NCI-H226 (cell line): ENCODE results near the gene ZNF664.
A peak's percentile ranks its signal among the peaks of the same experiment; 100 is the strongest.

Source experiments
- DNase-seq: peaks from one replicate; pipeline ENCODE4 v3.0.0-alpha.2; 2015

Gene ZNF664

GRCh38 chr12:124013073-124013472 is 40.1 kb downstream of the ZNF664 start:
- DNase-seq, result no peak

GRCh38 chr12:124015494-124016461 is 42.8 kb downstream of the ZNF664 start:
- DNase-seq, result no peak

GRCh38 chr12:124017064-124017463 is 44.0 kb downstream of the ZNF664 start:
- no peak for DNase-seq

GRCh38 chr12:124018539-124018938 is 45.5 kb downstream of the ZNF664 start:
- no peak for DNase-seq

- DNase-seq, result no peak
Observed at GRCh38 chr12:124019115-124019514, 46.1 kb downstream of the ZNF664 start.

- no peak for DNase-seq
Observed at GRCh38 chr12:124020514-124020949, 47.5 kb downstream of the ZNF664 start.

- no peak for DNase-seq
Observed at GRCh38 chr12:124021007-124021406, 48.0 kb downstream of the ZNF664 start.

- no peak for DNase-seq
Observed at GRCh38 chr12:124022161-124022560, 49.1 kb downstream of the ZNF664 start.

- DNase-seq, result no peak
Observed at GRCh38 chr12:124024263-124024678, 51.3 kb downstream of the ZNF664 start.

- no peak for DNase-seq
Observed at GRCh38 chr12:124024776-124025175, 51.8 kb downstream of the ZNF664 start.

GRCh38 chr12:124025661-124026060 is 52.6 kb downstream of the ZNF664 start:
- no peak for DNase-seq

GRCh38 chr12:124026755-124027745 is 54.0 kb downstream of the ZNF664 start:
- peak; percentile 37 for DNase-seq

- DNase-seq, result no peak
Observed at GRCh38 chr12:124027753-124028554, 54.9 kb downstream of the ZNF664 start.

GRCh38 chr12:124028555-124028925 is 55.5 kb downstream of the ZNF664 start:
- no peak for DNase-seq

- DNase-seq, result no peak
Observed at GRCh38 chr12:124030008-124030407, 57.0 kb downstream of the ZNF664 start.

GRCh38 chr12:124030510-124030909 is 57.5 kb downstream of the ZNF664 start:
- DNase-seq, result no peak

- no peak for DNase-seq
Observed at GRCh38 chr12:124031058-124031457, 58.0 kb downstream of the ZNF664 start.

- DNase-seq, result no peak
Observed at GRCh38 chr12:124032265-124032886, 59.4 kb downstream of the ZNF664 start.

- no peak for DNase-seq
Observed at GRCh38 chr12:124033859-124034258, 60.8 kb downstream of the ZNF664 start.

GRCh38 chr12:124034297-124034696 is 61.3 kb downstream of the ZNF664 start:
- no peak for DNase-seq

GRCh38 chr12:124035163-124035562 is 62.1 kb downstream of the ZNF664 start:
- DNase-seq, result no peak

GRCh38 chr12:124036171-124036598 is 63.2 kb downstream of the ZNF664 start:
- no peak for DNase-seq
